K562 (cell line): ENCODE measurements around the gene BACH1. TPM values are rescaled to one million over a fixed set of nuclear protein-coding genes. Genes with fewer than 3 reads are reported as not detected.

Source experiments
- CBX1 ChIP-seq: sonication (generic); IDR thresholded peaks from 2 replicates; pipeline ENCODE4 v1.6.1; 2016; ENCODE audit warnings: antibody characterized with exemption, low read depth, mild to moderate bottlenecking
- CREM ChIP-seq: IDR thresholded peaks from 2 replicates; pipeline ENCODE4 v1.6.1; 2014; ENCODE audit warnings: antibody characterized with exemption, low read depth
- HCFC1 ChIP-seq: IDR thresholded peaks from 2 replicates; pipeline ENCODE4 v1.6.1; 2012; ENCODE audit warnings: low read depth, low read length, improper control_type of control experiment
- HNRNPK ChIP-seq: fragments of 200-400 bp; formaldehyde crosslinking; IDR thresholded peaks from one replicate; pipeline ENCODE4 v1.6.1; 2018; ENCODE audit warnings: mild to moderate bottlenecking, low read depth, low read length; ENCODE audit not compliant: poor library complexity, severe bottlenecking
- JUND ChIP-seq, 2 experiments: IDR thresholded peaks; 2 replicates in 1 of 2; 3 replicates in 1 of 2; pipeline ENCODE4 v1.6.1; 2011; ENCODE audit warnings: borderline replicate concordance in 2 of 2, low read depth in 2 of 2, low read length in 2 of 2, improper control_type of control experiment in 1 of 2, missing biosample characterization in 1 of 2, missing genetic modification characterization in 1 of 2, missing genetic modification reagents in 1 of 2
- L3MBTL2 ChIP-seq: fragments of 450-650 bp; IDR thresholded peaks from 2 replicates; pipeline ENCODE4 v1.6.1; 2016; ENCODE audit warnings: mild to moderate bottlenecking, moderate library complexity
- NR2C2 ChIP-seq, 2 experiments: fragments of 200-800 bp in 1 of 2; sonication (Bioruptor generic) in 1 of 2; sonication (generic) in 1 of 2; formaldehyde crosslinking in 1 of 2; IDR thresholded peaks; 2 replicates each; pipeline versions ENCODE4 v1.6.1 to v1.8.0; 2016 to 2022; ENCODE audit warnings: mild to moderate bottlenecking in 1 of 2, missing compliant biosample characterization in 1 of 2, missing genetic modification characterization in 1 of 2, missing genetic modification reagents in 1 of 2
- PHF8 ChIP-seq: fragments of 200-600 bp; sonication (generic); IDR thresholded peaks from 2 replicates; pipeline ENCODE4 v1.6.1; 2012; ENCODE audit warnings: mixed run types, mild to moderate bottlenecking, inconsistent platforms, low read length, moderate library complexity, borderline replicate concordance
- PML ChIP-seq: IDR thresholded peaks from 2 replicates; pipeline ENCODE4 v1.6.1; 2012; ENCODE audit warnings: low read length, inconsistent platforms
- SMAD1 ChIP-seq: fragments of 150-350 bp; IDR thresholded peaks from 2 replicates; pipeline ENCODE4 v1.6.1; 2014; ENCODE audit warnings: low read length, low read depth; ENCODE audit not compliant: partially characterized antibody
- TBP ChIP-seq: optimal IDR thresholded peaks from 2 replicates; pipeline ENCODE3; 2011; ENCODE audit warnings: low read depth, low read length, improper control_type of control experiment
- U2AF1 ChIP-seq: fragments of 200-400 bp; formaldehyde crosslinking; optimal IDR thresholded peaks from 2 replicates; pipeline ENCODE3; 2017; ENCODE audit warnings: mild to moderate bottlenecking, low read depth, low read length, moderate library complexity
- ZBTB5 ChIP-seq: fragments of 450-650 bp; IDR thresholded peaks from 2 replicates; pipeline ENCODE4 v1.6.1; 2017; ENCODE audit warnings: antibody characterized with exemption
- ZNF41 ChIP-seq: fragments of 250-450 bp; sonication (Bioruptor Pico); conservative IDR thresholded peaks from 2 replicates; pipeline ENCODE4 v1.4.0; 2020; ENCODE audit warnings: mild to moderate bottlenecking
- ZNF639 ChIP-seq, 2 experiments: fragments of 200-800 bp in 1 of 2; sonication (Bioruptor generic) in 1 of 2; sonication (generic) in 1 of 2; formaldehyde crosslinking in 1 of 2; IDR thresholded peaks in 1 of 2; conservative IDR thresholded peaks in 1 of 2; 2 replicates each; pipeline versions ENCODE4 v1.5.0 to v1.6.1; 2016 to 2020; ENCODE audit warnings: missing compliant biosample characterization in 1 of 2, missing genetic modification characterization in 1 of 2, missing genetic modification reagents in 1 of 2
- polyA plus RNA-seq, 8 experiments: library from polyadenylated mRNA; depleted of rRNA in 4 of 8; stranded (reverse) in 5 of 8; unstranded in 3 of 8; fragments of >200 nt; fragmentation: Nextera tagmentation in 2 of 8; fragmentation: Illumina TruSeq in 1 of 8; extraction: Ambion mirVana in 2 of 8; extraction: Trizol in 1 of 8; gene quantifications; 2 replicates each; pipeline versions ENCODE4 v1.2.1 to v1.2.3, GENCODE V29; 2011 to 2014; ENCODE audit warnings: inconsistent platforms in 1 of 8, missing spikeins in 1 of 8
- total RNA-seq, 7 experiments: library from RNA; depleted of rRNA in 6 of 7; stranded (reverse); fragments of >200 nt in 6 of 7; fragmentation: Illumina TruSeq in 2 of 7; extraction: Trizol in 2 of 7; gene quantifications; 2 replicates each; pipeline versions ENCODE4 v1.2.1 to v1.2.3, GENCODE V29; 2011 to 2021; ENCODE audit warnings: low replicate concordance in 1 of 7
- TF ChIP-seq, protein P1 (sequence below): IDR thresholded peaks from 2 replicates; pipeline ENCODE4 v1.6.1; 2014; ENCODE audit warnings: antibody characterized with exemption
- TF ChIP-seq, protein P2 (sequence below): sonication (generic); formaldehyde crosslinking; IDR thresholded peaks from 2 replicates; pipeline ENCODE4 v1.8.1; 2022; ENCODE audit warnings: missing genetic modification reagents
- TF ChIP-seq, protein P3 (sequence below): fragments of 450-650 bp; formaldehyde crosslinking; IDR thresholded peaks from 2 replicates; pipeline ENCODE4 v1.4.0; 2022; ENCODE audit warnings: missing genetic modification characterization

Gene BACH1
- total and polyA plus RNA-seq, 9 of the 15 experiments (the other 6 are each of a cell fraction or from before 2014, with no cell fraction given), result 10.6 to 58.5 (median 28.6) TPM

GRCh38 chr21:29298348-29299045, at the start of gene BACH1 (continued):
- TF ChIP-seq, protein P1, sequence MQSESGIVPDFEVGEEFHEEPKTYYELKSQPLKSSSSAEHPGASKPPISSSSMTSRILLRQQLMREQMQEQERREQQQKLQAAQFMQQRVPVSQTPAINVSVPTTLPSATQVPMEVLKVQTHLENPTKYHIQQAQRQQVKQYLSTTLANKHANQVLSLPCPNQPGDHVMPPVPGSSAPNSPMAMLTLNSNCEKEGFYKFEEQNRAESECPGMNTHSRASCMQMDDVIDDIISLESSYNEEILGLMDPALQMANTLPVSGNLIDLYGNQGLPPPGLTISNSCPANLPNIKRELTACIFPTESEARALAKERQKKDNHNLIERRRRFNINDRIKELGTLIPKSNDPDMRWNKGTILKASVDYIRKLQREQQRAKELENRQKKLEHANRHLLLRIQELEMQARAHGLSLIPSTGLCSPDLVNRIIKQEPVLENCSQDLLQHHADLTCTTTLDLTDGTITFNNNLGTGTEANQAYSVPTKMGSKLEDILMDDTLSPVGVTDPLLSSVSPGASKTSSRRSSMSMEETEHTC, result 0 out of 2 replicates have a peak, but pooled peaks have one; percentile 70
- TF ChIP-seq, protein P2, sequence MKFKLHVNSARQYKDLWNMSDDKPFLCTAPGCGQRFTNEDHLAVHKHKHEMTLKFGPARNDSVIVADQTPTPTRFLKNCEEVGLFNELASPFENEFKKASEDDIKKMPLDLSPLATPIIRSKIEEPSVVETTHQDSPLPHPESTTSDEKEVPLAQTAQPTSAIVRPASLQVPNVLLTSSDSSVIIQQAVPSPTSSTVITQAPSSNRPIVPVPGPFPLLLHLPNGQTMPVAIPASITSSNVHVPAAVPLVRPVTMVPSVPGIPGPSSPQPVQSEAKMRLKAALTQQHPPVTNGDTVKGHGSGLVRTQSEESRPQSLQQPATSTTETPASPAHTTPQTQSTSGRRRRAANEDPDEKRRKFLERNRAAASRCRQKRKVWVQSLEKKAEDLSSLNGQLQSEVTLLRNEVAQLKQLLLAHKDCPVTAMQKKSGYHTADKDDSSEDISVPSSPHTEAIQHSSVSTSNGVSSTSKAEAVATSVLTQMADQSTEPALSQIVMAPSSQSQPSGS, result no peak; the same call in 1 of the 2 replicates
- TF ChIP-seq PHF8, result peak; percentile 73; the same call in 1 of the 2 replicates
- TF ChIP-seq CBX1, result peak; percentile 45
- TF ChIP-seq, protein P3, sequence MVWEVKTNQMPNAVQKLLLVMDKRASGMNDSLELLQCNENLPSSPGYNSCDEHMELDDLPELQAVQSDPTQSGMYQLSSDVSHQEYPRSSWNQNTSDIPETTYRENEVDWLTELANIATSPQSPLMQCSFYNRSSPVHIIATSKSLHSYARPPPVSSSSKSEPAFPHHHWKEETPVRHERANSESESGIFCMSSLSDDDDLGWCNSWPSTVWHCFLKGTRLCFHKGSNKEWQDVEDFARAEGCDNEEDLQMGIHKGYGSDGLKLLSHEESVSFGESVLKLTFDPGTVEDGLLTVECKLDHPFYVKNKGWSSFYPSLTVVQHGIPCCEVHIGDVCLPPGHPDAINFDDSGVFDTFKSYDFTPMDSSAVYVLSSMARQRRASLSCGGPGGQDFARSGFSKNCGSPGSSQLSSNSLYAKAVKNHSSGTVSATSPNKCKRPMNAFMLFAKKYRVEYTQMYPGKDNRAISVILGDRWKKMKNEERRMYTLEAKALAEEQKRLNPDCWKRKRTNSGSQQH (CRISPR knock-in tag), result 0 out of 2 replicates have a peak, but pooled peaks have one; percentile 5
- TF ChIP-seq U2AF1, result peak; percentile 28
- peak; percentile 61 for TF ChIP-seq HCFC1
- TF ChIP-seq L3MBTL2, result peak; percentile 92
- peak in 1 of 2 experiments; percentile 78; a peak in 1 of 4 replicates for TF ChIP-seq ZNF639 (CRISPR knock-in tag; conservative IDR thresholded peaks at IDR 0.05 in 1 of 2, IDR thresholded peaks at IDR 0.05 in 1 of 2)
- TF ChIP-seq SMAD1, result peak; percentile 88
- peak; percentile 75 for TF ChIP-seq PML
- peak; percentile 94 for TF ChIP-seq CREM
- no peak for TF ChIP-seq ZNF41 (CRISPR knock-in tag)
- TF ChIP-seq NR2C2 (CRISPR knock-in tag; IDR thresholded peaks at IDR 0.05), result no peak
- peak; percentile 80 for TF ChIP-seq NR2C2 (tag; IDR thresholded peaks at IDR 0.05)
- TF ChIP-seq TBP, result peak; percentile 91
- TF ChIP-seq ZBTB5, result no peak
- TF ChIP-seq HNRNPK, result peak; percentile 82
- peak; percentile 92 for TF ChIP-seq JUND (IDR thresholded peaks at IDR 0.05; ENCODE audit: borderline replicate concordance, low read depth, low read length)
- TF ChIP-seq JUND (tag; IDR thresholded peaks at IDR 0.05; ENCODE audit: borderline replicate concordance, low read depth, low read length), result peak; percentile 67; the same call in 1 of the 3 replicates
